ENCODE measurements around the gene PLEKHB1.

Gene PLEKHB1

GRCh38 chr11:73645972-73646631, at the start of gene PLEKHB1:
PLEKHB1 (plus strand) TSS chr11:73646581; CDS start chr11:73646609, 28 bp downstream.
- no peak for DNase-seq

DNA sequence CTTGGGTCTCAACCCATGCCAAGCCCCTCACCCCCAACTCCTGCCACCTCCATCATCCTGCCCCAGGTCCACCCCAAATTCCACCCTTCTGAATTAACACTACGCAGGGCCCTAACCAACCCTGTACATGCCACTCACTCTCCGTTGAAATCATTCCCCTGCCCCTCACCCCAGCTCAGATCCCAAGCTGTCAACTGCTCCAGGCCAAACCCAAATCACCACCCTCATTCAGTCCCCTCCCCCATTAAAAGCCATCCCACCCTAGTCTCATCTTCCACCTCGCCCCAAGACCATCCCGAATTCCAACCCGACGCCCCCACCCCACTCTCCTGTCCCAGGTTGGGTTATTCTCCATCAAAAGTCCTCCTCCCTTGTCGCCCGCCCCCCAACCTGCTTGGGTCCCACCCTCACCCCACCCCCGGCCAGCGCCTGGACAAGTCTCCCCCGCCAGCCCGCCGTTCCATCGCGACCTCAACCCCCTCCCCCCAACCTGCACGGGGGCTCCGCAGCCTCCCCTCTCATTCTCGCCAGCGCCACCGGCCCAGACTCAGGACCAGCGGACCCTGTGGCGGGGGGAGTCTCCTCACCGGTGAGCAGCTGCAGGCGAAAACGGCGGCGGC, 48.9 kb upstream of the PLEKHB1 start:
- DNase-seq = no peak

DNA sequence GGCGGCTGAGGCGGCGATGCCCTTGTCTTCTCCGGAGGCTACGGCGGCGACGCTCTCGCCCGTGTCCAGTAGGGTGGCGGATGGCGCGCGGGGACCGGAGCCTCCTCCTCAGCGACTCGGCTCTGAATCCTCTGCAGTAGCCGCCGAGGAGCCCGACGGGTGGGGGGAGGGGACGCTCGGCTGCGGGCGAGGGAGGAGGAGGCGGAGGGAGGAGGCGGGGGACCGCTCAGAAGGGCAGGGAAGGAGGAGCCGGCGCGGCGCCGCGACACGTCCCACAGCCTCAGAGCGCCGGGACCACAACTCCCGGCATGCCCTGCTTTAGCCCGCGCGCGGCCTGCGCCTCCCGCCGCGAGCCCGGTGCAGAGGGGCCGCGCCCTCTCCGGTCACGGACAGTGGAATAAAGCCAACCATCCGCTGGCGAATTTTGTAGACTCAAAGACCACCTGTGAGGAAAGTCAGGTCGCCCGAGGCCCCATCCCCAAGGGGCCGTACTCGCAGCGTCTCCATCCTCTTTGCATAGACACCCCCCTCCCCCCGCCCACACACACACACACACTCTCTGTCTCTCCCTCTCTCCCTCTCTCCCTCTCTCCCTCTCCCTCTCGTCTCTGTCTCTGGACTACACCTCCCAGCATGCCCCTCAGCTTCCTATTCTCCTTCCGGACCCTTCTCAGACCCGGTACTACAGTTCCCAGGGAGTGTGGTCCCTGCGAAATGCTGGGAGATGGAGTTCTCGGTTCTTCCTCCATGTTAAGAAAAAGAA, 48.2 kb upstream of the PLEKHB1 start, which contains the start of gene FAM168A:
Gene FAM168A, minus strand, starts transcription at position 157 of the 763 bp plus-strand sequence. CDS start 129,638 bp downstream, outside the sequence.
- DNase-seq = peak; percentile 96

DNA sequence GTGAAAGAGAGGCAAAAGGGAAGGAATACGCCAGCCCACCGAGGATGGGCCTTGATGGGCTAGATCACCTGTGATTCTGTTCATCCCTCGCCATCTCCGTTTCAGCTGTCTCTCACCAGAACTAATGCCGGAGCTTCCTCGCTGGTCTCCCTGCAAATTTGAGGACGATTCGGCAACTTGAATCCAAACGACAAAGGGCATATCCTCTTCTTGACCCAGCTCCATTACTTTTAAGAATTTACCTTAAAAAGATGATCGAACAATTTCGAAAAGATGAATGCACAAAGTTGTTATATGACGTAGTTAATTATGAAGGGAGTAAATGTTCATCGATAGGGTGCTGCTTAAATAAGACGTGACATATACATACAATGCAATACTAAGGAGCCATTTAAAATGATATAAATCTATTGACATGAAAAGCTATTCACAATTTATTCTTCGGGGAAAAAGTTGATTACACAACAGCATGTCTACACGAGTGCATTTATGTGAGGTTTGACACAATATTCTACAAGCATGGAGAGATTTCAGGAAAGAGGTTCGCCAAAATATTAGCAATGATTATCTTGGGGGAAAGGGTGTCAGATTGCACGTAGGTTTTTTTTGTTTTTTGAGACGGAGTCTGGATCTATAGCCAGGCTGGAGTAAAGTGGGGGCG, 47.5 kb upstream of the PLEKHB1 start:
- DNase-seq = no peak

DNA sequence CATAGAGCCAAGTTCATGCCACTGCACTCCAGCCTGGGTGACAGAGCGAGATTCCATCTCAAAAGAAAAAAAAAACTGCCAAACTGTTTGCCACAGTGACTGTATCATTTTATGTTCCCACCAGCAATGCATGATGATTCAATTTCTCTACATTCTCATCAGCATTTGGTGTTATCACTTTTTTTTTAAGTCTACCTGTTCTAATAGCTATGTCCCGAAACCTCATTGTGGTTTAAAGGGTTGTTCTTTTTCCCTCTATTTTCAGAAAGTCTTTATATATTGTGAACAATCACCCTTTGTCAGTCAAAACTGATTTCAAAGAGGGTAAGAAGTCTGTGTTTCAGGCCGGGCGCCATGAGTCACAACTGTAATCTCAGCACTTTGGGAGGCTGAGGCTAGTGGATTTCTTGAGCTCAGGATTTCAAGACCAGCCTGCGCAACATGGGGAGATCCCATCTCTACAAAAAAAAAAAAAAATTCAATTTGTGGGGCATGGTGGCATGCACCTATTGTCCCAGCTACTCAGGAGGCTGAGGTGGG, 33.7 kb upstream of the PLEKHB1 start:
- DNase-seq = no peak

DNA sequence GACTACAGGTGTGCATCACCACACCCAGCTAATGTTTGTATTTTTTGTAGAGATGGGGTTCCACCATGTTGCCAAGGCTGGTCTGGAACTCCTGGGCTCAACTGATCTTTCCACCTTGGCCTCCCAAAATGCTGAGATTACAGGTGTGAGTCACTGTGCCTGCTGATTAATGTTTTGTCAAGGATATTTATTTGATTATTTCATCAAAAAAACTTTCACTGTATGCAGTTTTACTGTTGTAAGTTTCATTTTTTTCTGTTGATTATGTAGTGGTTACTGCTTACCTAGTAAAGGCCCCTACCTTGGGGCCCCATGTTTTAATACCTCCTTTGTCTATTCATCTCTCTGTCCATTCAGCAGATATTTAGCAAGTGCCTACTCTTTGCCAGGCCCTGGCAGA, 31.8 kb upstream of the PLEKHB1 start:
- DNase-seq = no peak

GRCh38 chr11:73622926-73623593, 23.3 kb upstream of the PLEKHB1 start:
- DNase-seq = no peak

- DNase-seq = no peak
Observed at GRCh38 chr11:73623686-73624085, 22.7 kb upstream of the PLEKHB1 start.

DNA sequence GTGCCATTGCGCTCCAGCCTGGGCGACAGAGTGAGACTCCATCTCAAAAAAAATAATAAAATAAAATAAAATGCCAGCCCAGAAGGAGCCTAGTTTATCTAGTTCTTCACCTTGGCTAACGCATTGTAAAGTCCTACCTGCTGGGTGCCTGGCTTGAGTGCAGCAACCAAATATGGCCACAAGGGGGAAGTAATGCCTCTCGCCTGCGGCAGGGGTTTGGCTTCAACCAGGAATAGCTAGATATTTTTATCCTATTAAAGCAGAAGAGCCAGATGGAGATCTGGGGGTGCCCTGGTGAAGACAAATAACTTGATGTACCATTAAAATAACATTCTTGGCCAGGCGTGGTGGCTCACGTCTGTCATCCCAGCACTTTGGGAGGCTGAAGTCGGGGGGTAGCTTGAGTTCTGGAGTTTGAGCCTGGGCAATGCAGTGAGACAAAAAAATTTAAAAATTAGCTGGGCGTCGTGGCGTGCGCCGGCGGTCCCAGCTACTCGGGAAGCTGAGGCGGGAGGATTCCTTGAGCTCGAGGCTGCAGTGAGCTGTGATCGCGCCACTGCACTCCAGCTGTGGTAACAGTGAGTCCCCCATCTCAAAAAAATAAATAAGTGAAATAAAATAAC, 20.6 kb upstream of the PLEKHB1 start:
- peak; percentile 46 for DNase-seq

DNA sequence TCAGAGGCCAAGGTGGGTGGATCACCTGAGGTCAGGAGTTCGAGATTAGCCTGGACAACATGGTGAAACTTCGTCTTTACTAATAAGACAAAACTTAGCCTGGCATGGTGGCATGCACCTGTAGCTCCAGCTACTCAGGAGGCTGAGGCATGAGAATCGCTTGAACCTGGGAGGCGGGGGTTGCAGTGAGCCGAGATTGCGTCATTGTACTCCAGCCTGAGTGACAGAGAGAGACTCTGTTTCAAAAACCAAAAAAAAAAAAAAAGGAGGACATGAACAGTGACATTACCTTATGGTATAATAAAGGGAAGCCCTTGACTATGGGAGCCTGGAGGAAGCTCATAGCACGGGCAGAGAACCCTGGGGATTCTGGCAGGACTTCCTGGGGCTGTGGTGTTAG, 16.5 kb upstream of the PLEKHB1 start:
- DNase-seq = no peak

GRCh38 chr11:73632996-73633395, 13.4 kb upstream of the PLEKHB1 start:
- no peak for DNase-seq

- DNase-seq = no peak
Observed at GRCh38 chr11:73633999-73634398, 12.4 kb upstream of the PLEKHB1 start.

DNA sequence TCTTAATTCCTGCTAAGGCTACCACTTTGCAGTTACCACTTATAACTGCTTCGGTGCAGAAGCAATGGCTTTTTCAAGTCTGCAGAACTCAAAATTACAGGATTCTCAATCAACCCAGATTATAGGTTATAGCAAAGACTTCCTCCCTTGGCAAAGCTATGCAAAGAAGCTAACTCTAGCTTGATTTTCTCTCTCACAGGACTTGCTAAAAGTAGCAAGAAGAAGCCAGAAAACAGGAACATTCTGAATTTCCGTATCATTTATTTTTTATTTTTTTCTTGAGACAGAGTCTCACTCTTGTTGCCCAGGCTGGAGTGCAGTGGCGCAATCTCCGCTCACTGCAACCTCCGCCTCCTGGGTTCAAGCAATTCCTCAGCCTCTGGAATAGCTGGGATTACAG, 10.7 kb upstream of the PLEKHB1 start:
- no peak for DNase-seq

- no peak for DNase-seq
Observed at GRCh38 chr11:73636249-73636648, 10.1 kb upstream of the PLEKHB1 start.

- DNase-seq = peak; percentile 7
Observed at GRCh38 chr11:73637012-73637411, 9.4 kb upstream of the PLEKHB1 start.

DNA sequence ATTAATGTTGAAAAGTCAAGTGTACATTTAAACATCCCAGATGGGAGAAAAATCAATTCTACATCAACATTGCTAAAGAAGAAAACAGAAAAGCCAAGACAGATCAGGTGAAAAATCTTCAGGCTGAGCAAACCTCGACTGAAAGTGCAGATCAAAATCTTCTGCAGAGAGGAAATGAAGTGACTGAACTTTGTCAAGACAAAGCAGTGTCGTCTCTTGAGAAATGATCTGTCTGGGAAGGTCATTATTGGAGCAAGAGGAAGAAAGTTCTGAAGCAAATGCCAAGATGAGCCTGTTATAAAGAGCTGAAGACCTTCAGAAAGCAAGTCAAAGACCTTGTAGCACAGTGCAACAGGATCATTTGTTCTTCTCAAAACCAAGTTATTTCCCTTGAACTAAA, 5.8 kb upstream of the PLEKHB1 start:
- DNase-seq = no peak

DNA sequence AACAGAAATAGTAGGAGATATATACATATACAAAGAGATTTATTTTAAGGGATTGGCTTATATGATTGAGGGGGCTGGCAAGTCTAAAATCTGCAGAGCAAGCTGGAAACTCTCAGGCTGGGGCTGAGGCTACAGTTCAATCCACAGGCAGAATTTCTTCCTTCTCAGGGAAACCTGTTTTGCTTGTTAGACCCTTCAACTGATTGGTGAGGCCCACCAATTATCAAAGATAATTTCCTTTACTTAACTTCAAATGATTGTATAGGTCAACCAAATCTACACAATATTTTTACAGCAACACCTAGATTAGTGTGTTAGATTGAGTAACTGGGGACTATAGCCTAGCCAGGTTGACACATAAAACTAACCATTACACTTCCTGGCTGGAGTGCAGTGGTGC, 4.7 kb upstream of the PLEKHB1 start:
- no peak for DNase-seq

DNA sequence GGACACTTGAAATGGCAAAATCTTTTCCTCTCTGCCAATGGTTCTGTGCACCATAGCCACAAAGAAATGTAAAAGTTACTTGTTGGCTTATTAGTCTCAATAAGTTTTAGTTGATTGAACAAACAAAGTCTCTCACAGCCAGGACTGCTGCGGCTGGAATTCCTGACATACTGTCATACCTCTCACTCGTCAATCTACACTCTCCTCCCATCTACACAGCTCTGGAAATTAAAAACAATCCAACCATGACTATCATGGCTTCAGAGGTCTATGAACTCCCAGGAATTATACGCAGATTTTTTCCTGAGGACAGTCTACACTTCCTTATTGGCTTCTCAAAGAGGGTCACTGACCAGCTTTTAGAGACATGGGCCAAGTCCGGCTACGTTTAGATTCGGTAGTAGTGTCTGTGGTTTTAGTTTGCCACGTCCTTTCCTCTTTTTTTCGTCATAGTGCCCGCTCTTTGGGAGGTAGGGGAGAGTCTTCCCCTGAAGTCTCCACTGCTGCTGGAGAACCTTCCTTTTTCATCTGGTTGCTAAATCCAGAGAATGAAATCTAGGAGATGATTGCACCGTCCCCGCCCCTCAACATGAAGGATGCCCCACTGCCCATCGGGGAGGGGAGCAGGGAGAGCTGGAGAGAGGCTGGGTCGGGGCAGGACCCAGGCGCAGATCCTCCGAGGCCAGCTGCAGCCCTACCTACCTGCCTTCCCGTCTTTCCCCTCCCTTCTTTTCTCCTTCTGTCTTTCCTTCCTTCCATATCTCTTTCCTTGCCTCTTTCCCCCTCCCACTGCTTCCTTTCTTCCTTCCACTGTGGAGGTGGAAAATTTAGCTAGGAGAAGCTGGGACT, 1.0 kb upstream of the PLEKHB1 start:
- no peak for DNase-seq

- DNase-seq = no peak
Observed at GRCh38 chr11:73647459-73648100, 1.2 kb downstream of the PLEKHB1 start.

GRCh38 chr11:73648121-73648520, 1.7 kb downstream of the PLEKHB1 start:
- DNase-seq = no peak
